HG02759 (cell line): Measurements from ENCODE around the gene CD164.
"Not testable (repeated sequence)": the region's sequence is repeated elsewhere in the genome, so short reads cannot be mapped to it uniquely, and the experiment has no call there.

ENCODE experiments used
- ATAC-seq: cut with Tn5 transposase; IDR thresholded peaks from one replicate; pipeline ENCODE4 v1.9.1; 2021; ENCODE audit warnings: mild to moderate bottlenecking, moderate library complexity; ENCODE audit not compliant: unreplicated experiment

Gene CD164

DNA sequence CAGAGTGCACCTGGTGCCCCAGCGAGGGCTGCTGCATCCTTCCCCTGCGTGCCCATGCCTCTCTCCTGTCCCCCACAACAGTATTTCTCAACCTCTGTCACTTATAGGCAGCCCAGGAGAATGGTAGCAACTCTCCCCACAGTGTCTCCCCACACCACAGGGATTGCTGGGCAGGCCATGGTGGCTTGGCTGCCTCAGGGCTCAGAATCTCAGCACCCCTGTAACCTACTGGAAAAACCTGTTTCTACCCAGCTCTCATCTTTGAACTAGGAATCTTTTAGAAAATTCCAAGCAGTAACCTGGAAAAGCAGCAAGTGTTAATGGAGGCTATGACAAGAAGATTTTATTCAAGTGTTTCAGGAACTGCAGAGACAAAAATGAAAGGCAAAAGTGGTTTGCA lies 38.0 kb downstream of the CD164 start:
- no peak for ATAC-seq

DNA sequence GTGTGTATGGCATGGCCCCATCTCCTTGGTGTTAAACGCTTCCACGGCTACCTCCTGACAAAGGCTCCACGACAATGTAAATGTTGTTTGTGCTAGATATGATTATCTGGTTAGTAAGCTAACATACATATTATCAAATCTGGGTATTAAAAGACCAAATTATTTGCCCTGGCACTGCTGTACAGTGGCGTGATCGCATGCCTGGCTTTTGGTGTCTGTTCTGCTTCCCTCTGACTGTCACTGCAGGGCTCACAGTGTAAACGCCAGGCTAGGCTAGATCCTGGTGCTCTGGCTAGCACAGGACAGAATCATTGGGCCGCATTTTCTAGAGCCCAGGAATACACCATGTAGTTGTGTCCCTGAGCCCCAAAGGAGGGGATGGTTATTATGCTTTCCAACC lies 38.7 kb downstream of the CD164 start:
- ATAC-seq, result no peak

DNA sequence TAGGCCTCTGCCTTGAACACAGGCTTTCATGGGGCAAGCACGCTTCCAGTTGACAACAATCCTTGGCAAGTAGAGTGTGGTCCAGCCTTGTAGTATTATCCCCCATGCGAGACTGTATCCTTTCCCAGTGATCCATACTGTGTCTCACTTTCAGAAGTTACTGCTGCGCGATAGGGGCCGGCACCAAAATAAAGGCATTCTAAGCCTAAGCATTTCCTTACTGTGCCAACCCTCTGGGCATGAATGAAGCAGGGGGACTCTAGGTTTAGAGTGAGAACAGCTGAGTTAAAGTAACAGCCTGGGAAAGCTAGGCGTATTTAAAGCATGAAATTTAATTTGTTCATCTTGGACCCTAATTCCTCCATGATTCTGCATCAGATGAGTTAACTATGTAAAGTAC lies 39.4 kb downstream of the CD164 start:
- no peak for ATAC-seq

DNA sequence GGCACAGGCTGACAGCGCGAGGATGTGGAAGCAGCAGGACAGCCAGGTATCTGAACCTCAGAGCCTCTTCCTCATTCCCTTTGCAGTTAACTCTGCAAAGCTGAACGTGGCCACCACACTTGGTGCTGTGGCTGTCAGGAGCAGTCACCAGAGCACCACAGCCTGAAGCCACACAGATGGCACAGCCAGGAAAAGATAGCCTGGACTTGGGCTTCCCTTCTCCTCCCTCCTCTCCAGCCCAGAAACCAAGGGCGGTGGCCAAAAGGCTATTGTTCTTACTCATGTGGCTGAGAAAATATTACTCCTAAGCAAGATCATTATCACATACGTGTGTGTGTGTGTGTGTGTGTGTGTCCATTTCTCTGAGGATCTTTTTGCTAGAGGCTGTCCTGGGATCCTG lies 39.8 kb downstream of the CD164 start:
- no peak for ATAC-seq

DNA sequence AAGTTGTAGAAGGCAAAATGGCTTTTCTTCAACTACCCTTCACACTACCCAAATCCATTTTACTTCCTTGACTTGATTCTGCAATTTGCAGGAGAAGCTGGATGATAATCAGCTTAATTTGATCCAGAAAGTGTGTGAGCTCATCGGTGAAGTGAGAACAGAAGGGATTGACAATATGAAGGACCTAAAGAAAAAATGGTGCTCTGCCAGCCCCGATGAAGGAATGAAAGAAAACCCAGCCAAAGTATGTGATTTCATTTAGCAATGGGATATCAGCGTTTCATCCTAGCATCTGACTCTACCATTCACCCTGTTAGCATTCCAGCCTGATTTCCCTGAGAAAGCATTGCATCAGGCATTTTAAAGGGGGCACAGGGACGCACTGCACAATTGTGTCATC lies 41.5 kb downstream of the CD164 start:
- no peak for ATAC-seq

DNA sequence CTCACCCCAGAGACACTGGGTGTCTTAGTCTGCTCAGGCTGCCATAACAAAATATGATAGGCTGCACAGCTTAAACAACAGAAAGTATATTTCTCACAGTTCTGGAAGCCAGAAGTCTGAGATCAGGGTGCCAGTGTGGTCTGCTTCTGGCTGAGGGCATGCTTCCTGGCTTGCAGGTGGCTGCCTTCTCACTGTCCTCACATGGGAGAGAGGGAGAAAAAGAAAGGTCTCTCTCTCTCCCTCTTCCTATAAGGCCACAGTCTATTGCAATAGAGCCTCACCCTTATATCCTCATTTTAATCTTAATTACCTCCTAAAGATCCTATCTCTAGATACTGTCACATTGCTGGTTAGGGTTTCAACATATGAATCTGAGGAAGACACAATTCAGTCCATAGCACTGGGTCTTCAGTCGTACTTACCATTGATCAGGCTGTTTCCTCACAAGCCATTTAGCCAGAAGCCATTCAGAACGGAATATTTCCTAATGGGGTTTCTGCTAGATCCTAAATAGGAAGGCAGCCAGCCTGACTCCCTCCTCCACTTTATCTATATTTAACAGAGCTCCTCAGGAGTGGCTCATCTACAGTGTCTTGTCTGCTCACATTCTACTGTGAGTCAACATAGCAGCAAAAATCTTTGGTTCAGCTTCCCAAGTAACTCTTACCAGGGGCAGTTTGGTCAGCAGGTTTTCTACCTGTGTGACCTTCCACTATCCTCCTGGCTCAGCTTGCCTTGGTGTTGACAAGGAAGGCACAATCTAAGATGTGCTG lies 42.2 kb downstream of the CD164 start:
- ATAC-seq, result no peak

DNA sequence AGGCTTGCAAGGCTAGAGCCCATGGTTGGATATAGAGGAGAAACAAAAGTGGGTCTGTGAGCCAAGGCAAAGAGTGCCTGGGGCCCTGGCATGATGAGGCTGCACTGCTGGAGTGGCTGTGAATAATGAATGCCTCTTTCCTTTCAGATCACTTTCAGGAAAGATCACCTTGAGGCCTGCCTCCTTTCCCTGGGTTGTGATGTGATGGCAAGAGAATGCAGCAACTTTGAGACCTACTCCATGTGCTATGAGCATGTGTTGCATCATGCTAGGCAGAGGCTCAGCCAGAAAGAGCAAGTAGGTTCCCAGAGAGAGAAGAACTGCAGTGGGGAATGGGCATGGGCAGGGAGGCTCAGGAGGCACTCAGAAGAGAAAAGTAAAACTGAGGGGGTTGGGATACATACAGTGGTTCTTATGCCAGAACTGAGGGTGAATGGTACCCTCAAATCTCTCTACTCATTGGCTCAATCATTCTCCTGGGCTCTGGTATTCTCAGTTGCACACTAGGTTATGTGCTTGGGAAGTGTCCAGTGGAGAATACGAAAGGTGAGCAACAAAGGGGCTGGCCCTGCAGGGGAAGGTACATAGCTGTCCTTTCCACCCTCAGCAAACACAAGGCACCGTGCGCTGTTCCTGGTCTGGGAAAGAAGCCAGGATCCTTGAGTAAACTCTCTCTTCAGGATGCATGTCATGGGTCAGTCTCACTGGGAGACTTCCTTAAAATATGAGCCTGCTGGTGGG lies 45.9 kb downstream of the CD164 start:
- no peak for ATAC-seq

DNA sequence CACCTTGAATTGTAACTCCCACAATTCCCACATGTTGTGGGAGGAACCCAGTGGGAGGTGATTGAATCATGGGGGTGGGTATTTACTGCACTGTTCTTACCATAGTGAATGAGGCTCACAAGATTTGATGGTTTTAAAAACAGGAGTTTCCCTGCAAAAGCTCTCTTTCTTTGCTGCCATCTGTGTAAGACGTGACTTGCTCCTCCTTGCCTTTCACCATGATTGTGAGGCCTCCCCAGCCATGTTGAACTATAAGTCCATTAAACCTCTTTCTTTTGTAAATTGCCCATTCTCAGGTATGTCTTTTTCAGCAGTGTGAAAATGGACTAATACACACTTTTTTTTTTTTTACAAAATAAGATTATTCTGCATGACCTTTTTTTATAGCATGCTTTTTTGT lies 48.4 kb downstream of the CD164 start:
- not testable (repeated sequence) for ATAC-seq

DNA sequence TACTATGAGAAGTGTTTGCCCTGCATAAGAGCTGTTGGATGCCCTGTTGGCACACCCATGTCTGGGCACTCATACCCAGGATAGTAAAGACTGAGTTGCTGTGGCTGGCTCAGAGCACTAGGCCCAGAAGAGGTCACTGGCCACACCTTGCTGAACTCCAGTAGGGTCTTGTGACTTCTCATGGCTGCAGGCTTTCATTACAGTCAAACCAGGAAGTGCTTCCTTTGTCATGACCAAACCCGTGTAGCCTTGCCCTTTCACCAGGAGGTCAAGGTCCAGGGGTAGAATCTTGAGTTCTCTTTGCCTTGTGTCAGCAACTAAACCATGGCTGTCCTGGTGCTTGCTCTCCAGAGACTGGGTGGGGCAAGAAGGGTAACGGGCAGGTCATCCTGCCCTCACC lies 49.5 kb downstream of the CD164 start:
- peak; percentile 77 for ATAC-seq

DNA sequence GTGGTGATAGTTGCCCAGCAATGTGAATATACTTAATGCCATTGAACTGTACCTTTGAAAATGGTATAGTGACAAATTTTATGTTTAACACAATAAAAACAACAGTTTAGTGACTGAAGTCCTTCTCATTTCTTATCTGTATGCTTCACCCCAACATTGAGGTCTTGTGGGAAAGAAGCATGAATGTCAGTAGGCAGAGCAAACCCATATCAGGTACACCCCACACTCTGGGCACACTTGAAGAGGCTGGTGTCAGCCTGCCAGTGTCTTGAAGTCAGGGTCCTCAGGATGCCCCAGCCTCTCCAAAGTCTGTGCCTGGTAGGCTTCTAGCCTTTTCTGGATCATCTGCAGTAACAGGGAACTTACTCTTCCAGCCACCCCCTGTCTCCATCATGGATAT lies 51.2 kb downstream of the CD164 start:
- ATAC-seq, result no peak

DNA sequence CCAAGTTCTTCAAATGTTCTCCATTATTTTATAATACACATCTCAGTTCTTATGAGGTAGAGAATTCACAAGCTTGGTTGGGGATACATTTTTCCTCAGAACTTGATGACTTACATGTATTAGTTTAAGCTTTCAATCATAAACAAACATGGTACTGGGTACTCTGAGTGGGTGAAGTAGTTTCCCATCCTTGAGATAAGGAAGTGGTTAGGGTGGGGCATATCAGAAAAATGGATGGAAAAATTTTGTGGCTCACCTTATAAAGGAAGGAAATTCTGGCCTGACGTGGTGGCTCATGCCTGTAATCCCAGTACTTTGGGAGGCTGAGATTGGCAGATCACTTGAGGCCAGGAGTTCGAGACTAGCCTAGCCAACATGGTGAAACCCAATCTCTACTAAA lies 52.0 kb downstream of the CD164 start:
- ATAC-seq, result no peak

DNA sequence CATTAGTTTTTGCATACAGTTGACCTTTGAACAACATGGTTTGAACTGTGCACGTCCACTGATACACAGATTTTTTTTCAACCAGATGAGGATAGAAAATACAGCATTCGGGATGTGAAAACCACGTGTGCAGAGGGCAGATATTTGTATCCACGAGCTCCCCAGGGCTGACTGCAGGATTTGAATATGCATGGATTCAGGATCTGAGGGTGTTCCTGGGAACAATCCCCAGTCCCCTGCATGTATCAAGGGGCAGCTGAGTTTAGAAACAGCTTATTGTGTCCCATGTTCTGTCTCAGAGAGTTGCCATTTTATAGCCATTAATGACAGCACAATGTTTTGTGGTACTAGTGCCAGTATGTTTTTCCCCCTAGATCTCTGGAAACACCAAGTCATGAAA lies 53.6 kb downstream of the CD164 start:
- ATAC-seq, result no peak

DNA sequence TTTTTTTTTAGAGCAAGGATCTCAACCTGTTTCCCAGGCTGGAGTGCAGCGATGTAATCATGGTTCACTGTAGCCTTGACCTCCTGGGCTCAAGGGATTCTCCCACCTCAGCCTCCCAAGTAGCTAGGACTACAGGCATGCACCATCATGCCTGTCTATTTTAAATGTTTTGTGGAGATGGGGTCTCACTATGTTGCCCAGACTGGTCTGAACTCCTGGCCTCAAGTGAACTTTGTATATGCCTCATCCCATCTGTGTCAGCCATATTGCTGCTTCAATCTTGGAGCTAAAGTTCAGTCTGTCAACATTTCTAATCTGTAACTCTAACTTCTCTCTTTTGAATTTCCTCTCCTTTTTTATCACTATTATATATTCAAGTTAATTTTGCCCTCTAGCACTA lies 54.3 kb downstream of the CD164 start:
- ATAC-seq, result no peak

DNA sequence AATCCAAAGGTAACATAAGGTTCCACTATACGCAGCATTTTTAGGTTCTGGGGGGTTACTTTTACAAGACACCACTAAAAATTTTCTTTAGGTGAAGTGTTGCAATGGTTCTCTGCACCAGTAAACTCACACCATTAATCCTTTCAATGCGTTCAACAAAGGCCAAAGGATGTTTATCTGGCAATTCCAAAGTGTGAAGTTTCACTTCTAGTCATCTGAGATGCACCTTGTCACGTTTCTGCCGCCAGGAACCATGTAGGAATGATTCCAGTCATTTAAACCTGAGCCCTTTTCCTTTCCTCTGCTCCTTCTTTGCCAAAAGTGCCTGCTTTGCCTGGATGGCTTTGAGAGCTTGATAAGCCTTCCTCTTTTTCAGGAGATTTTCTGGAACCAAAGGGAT lies 54.8 kb downstream of the CD164 start:
- ATAC-seq, result no peak

DNA sequence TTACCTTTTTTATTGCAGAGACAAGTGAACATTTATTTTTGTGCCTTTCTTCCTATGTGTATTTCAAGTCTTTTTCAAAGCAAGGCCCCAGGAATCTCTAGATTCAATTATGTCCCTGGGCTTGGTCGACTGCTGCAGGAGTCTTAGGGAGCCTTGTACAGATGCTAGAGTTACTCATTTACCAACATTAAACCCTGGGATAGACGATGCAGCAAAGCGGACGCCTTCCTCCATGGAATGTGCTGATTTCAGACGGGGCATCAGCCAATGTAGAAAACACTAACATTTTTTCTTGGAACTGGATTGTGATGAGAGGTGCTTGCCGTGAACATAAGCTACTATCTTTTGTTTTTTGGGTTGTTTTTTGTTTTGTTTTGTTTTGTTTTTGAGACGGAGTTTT lies 55.9 kb downstream of the CD164 start:
- ATAC-seq, result no peak

DNA sequence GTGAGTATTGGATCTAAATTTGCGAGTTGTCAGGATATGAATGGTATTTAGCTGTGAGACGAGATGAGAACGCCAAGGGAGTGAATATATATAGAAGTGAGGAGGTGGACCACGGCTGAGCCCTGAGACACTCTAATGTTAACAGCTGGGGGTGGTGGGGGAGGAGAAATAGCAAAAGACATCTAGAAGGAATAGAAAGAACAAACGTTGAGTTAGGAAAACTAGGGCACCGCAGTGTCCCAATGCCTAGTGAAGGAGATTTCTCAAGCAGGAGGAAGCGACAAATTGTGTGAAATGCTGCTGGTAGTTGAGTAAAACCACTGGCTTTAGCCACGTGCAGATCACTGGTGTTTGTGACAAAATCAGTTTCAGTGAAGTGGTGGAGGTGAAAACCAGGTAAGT lies 56.9 kb downstream of the CD164 start:
- ATAC-seq, result no peak

DNA sequence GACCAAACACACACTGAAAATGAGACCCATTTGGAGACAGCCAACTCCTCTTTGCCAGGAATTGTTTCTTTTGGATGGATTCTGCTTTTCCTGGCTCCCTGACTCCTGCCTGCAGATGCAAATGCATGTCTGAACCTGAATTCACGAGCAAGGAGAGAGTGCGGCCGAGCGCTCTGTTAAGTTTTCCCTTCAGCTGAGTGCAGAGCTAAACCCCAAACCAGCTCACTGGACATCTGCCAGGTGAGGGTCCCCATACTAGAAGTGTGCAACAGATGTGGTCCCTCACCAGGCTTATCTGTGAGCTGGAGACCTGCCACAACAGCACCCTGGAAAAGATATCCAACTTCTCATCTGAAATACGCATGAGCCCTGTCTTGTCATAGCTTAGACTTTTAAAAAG lies 59.0 kb downstream of the CD164 start:
- ATAC-seq, result no peak

DNA sequence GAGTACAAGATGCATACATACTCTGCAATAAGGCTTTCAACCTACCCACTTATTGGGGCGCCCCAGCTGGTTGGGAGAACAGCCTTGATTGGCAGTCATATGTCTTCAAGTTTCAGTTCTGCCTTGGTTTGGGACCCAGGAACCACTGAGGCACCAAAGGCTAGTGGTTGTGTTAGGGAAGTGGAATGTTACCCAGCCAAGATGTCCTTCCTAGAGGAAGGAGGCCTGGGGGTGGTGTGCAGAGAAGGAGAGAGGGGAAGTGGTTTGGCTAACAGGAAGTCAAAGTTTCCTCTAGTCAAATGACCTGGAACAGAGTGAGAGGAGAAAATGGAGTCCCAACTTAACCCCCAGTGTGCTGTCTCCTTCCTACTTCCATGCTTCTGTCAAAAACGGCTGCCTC lies 59.4 kb downstream of the CD164 start:
- peak; percentile 39 for ATAC-seq

DNA sequence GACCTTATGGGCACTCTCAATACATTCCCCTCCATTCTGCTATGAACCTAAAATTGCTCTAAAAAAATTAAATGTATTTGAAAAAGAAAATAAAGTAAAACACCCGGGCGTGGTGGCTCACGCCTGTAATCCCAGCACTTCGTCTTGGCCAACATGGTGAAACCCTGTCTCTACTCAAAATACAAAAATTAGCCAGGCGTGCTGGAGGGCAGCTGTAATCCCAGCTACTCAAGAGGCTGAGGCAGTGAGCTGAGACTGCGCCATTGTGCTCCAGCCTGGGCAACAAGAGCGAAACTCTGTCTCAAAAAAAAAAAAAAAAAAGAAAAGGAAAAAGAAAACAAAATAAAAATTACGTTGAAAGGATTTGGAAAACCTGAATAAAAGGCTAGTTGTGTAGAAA lies 60.5 kb downstream of the CD164 start:
- no peak for ATAC-seq

DNA sequence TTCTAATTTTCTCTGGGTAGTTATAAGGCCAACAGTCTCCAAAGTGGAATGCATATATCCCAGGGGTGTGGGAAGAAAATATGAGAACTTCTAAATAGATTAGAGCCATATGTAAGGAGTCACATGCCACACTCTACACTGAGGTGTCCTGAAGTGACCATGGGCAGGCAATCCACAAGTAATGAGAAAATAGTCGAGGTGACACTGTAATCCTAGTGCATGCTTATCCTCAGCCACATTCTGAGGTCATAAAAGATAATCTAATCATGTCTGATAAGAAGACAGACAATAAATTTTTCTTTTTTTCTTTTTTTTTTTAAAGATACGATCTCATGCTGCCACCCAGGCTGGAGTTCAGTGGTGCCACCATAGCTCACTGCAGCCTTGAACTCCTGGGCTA lies 62.2 kb downstream of the CD164 start:
- ATAC-seq, result no peak

DNA sequence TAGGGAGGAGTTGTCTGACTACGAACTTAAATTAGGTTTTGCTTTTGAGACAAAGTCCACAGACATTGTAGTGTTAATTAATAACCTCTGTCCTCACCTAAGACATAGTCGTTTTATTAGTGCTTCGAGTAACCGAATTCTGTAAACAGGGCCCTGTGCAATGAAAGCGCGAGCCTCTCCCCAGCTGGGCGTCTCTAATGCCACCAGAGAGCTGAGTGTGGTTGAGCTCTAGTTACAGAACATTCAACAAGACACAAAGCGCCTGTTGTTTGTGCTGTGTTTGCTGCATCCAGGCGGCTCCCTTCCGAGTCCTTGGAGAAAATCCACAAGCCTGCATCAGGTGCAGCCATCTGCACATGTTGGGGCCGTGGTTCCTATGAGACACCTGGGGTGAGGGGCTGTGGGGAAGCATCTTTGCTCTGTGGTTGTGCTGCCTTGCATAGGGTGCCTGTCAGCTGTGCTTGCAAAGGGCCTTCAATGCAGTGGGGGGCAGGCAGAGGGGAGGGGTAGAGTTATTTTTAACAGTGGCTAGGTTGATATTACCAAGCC lies 63.9 kb downstream of the CD164 start:
- peak; percentile 72 for ATAC-seq

DNA sequence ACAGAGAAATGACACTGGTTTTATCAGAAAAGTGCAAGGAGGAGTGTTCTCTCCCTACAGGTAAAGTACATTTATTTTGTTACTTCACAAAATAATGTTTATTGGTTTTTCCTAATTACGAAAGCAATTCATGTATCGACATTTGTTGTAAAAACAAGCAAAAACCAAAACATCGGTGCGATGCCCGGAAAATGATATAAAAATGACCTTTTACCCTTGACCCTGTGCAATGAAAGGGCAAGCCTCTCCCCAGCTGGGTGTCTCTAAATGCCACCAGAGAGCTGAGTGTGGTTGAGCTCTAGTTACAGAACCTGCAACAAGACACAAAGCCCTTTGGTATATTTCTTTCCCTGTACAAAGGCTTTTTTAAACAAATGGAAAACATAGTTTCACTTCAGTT lies 65.4 kb downstream of the CD164 start:
- no peak for ATAC-seq
